GM23338 (cell line): Measurements from ENCODE around the gene MARK2. TPM values are rescaled to one million over a fixed set of nuclear protein-coding genes. Genes with fewer than 3 reads are reported as not detected.

Experiments
- ATAC-seq: fragments of 200-7000 bp; cut with Tn5 transposase; 3 replicates; pipeline ENCODE4 v1.9.1; 2020
- DNase-seq: peaks from one replicate; pipeline ENCODE4 v3.0.0-alpha.2; 2015; ENCODE audit warnings: low spot score
- H2AFZ ChIP-seq: fragments of 200-600 bp; sonication (generic); 2 replicates; pipeline ENCODE4 v1.8.0; 2016; ENCODE audit warnings: antibody characterized with exemption, mild to moderate bottlenecking, moderate library complexity
- H3F3A ChIP-seq: fragments of 200-600 bp; sonication (generic); replicated peaks from 2 replicates; pipeline ENCODE4 v1.8.0; 2017; ENCODE audit warnings: antibody characterized with exemption, mixed run types, low read depth
- H3K27ac ChIP-seq: fragments of 200-600 bp; sonication (generic); 2 replicates; pipeline ENCODE4 v1.6.1; 2016; ENCODE audit warnings: low read depth
- H3K27me3 ChIP-seq: fragments of 200-600 bp; sonication (generic); 2 replicates; pipeline ENCODE4 v1.8.0; 2016; ENCODE audit warnings: mild to moderate bottlenecking, mixed run types, moderate library complexity; ENCODE audit not compliant: insufficient read depth
- H3K36me3 ChIP-seq: fragments of 200-600 bp; sonication (generic); 2 replicates; pipeline ENCODE4 v1.8.0; 2016; ENCODE audit warnings: mild to moderate bottlenecking; ENCODE audit not compliant: insufficient read depth
- H3K4me1 ChIP-seq: fragments of 200-600 bp; sonication (generic); 2 replicates; pipeline ENCODE4 v1.8.0; 2016; ENCODE audit warnings: mild to moderate bottlenecking, moderate library complexity; ENCODE audit not compliant: insufficient read depth
- H3K4me2 ChIP-seq: fragments of 200-600 bp; sonication (generic); 2 replicates; pipeline ENCODE4 v1.7.1; 2017; ENCODE audit warnings: mixed run types
- H3K4me3 ChIP-seq: fragments of 200-600 bp; sonication (generic); 2 replicates; pipeline ENCODE4 v1.6.1; 2016; ENCODE audit warnings: mixed run types
- H3K79me2 ChIP-seq: fragments of 200-600 bp; sonication (generic); replicated peaks from 2 replicates; pipeline ENCODE4 v1.8.0; 2017; ENCODE audit warnings: mild to moderate bottlenecking; ENCODE audit not compliant: insufficient read depth
- H3K9me2 ChIP-seq: fragments of 200-600 bp; sonication (generic); 2 replicates; pipeline ENCODE4 v1.8.0; 2017; ENCODE audit not compliant: insufficient read depth
- H4K20me1 ChIP-seq: fragments of 200-600 bp; sonication (generic); replicated peaks from 2 replicates; pipeline ENCODE4 v1.8.0; 2017; ENCODE audit warnings: mild to moderate bottlenecking; ENCODE audit not compliant: insufficient read depth
- H3K27ac Mint-ChIP-seq: 2 replicates; pipeline ENCODE4 v1.8.0; 2020; ENCODE audit warnings: inconsistent platforms, mild to moderate bottlenecking, moderate library complexity, mixed read lengths
- H3K27me3 Mint-ChIP-seq: 3 replicates; pipeline ENCODE4 v1.8.0; 2022; ENCODE audit warnings: low read depth, mild to moderate bottlenecking, moderate library complexity, mixed read lengths, inconsistent platforms; ENCODE audit not compliant: insufficient read depth, poor library complexity
- H3K36me3 Mint-ChIP-seq: 3 replicates; pipeline ENCODE4 v1.8.0; 2021; ENCODE audit warnings: low read depth, mild to moderate bottlenecking, inconsistent platforms, moderate library complexity, mixed read lengths
- H3K4me1 Mint-ChIP-seq: 3 replicates; pipeline ENCODE4 v1.8.0; 2020; ENCODE audit warnings: mild to moderate bottlenecking, inconsistent platforms, mixed read lengths
- H3K4me3 Mint-ChIP-seq: 3 replicates; pipeline ENCODE4 v1.8.0; 2021; ENCODE audit warnings: moderate library complexity, mild to moderate bottlenecking, inconsistent platforms, mixed read lengths
- H3K9me3 Mint-ChIP-seq: 3 replicates; pipeline ENCODE4 v1.8.0; 2020; ENCODE audit warnings: moderate library complexity, mild to moderate bottlenecking, inconsistent platforms, mixed read lengths
- CREB1 ChIP-seq: fragments of 250-450 bp; sonication (Bioruptor Pico); IDR thresholded peaks from 2 replicates; pipeline ENCODE4 v1.5.0; 2020; ENCODE audit warnings: low read depth, mild to moderate bottlenecking, moderate library complexity
- CTCF ChIP-seq, 2 experiments: fragments of 200-600 bp in 1 of 2; sonication (generic) in 1 of 2; conservative IDR thresholded peaks; 2 replicates each; pipeline versions ENCODE4 v1.5.1 to v1.6.1; 2016 to 2017; ENCODE audit warnings: antibody characterized with exemption in 2 of 2, low read depth in 2 of 2, mild to moderate bottlenecking in 2 of 2, moderate library complexity in 1 of 2
- ETS1 ChIP-seq: IDR thresholded peaks from 2 replicates; pipeline ENCODE4 v1.6.1; 2016; ENCODE audit warnings: antibody characterized with exemption
- EZH2 ChIP-seq: fragments of 200-600 bp; sonication (generic); IDR thresholded peaks from one replicate; pipeline ENCODE4 v1.8.0; 2017; ENCODE audit warnings: antibody characterized with exemption, mild to moderate bottlenecking, low read depth; ENCODE audit not compliant: unreplicated experiment
- EZH2phosphoT487 ChIP-seq: fragments of 200-600 bp; sonication (generic); IDR thresholded peaks from one replicate; pipeline ENCODE4 v1.8.1; 2018; ENCODE audit warnings: antibody characterized with exemption; ENCODE audit not compliant: unreplicated experiment
- JUNB ChIP-seq: IDR thresholded peaks from one replicate; pipeline ENCODE4 v1.6.1; 2016; ENCODE audit warnings: antibody characterized with exemption; ENCODE audit not compliant: unreplicated experiment
- NANOG ChIP-seq: IDR thresholded peaks from 2 replicates; pipeline ENCODE4 v1.6.1; 2016; ENCODE audit warnings: antibody characterized with exemption, borderline replicate concordance
- POLR2AphosphoS5 ChIP-seq: IDR thresholded peaks from 2 replicates; pipeline ENCODE4 v1.6.1; 2016; ENCODE audit warnings: antibody characterized with exemption, low read depth
- REST ChIP-seq: IDR thresholded peaks from one replicate; pipeline ENCODE4 v1.6.1; 2018; ENCODE audit warnings: antibody characterized with exemption; ENCODE audit not compliant: unreplicated experiment
- STAT1 ChIP-seq: IDR thresholded peaks from one replicate; pipeline ENCODE4 v1.6.1; 2016; ENCODE audit warnings: antibody characterized with exemption; ENCODE audit not compliant: unreplicated experiment
- ZNF114 ChIP-seq: fragments of 250-450 bp; sonication (Bioruptor Pico); IDR thresholded peaks from 2 replicates; pipeline ENCODE4 v1.5.0; 2020; ENCODE audit warnings: mild to moderate bottlenecking, moderate library complexity
- ZNF331 ChIP-seq: fragments of 250-450 bp; sonication (Bioruptor Pico); IDR thresholded peaks from 2 replicates; pipeline ENCODE4 v1.5.0; 2020; ENCODE audit warnings: low read depth, mild to moderate bottlenecking, moderate library complexity
- ZNF462 ChIP-seq: fragments of 250-450 bp; sonication (Bioruptor Pico); IDR thresholded peaks from 2 replicates; pipeline ENCODE4 v1.5.0; 2020; ENCODE audit warnings: mild to moderate bottlenecking, moderate library complexity
- polyA plus RNA-seq: library from polyadenylated mRNA; unstranded; fragments of >200 nt; fragmentation: Nextera tagmentation; extraction: Ambion mirVana; gene quantifications from 2 replicates; pipeline ENCODE4 v1.2.1, GENCODE V29; 2016
- total RNA-seq: library from RNA; depleted of rRNA; stranded (reverse); fragments of >200 nt; shearing (Covaris generic); gene quantifications from 2 replicates; pipeline ENCODE4 v1.2.3, GENCODE V29; 2014

The MARK2 gene
- total and polyA plus RNA-seq, 2 experiments from 2014 or later = 18.7 to 42.6 TPM

- Histone ChIP-seq H2AFZ (no peak overlapping the region), H3K27me3 (no peaks in the 10 kb centered on the region), H3K27ac (no peak overlapping the region), H3F3A (0 out of 2 replicates have a peak, but pooled peaks cover 4% of the 10 kb centered on the region), H3K36me3 (no peaks in the 10 kb centered on the region), H3K79me2 (peaks cover 99% of the 10 kb centered on the region), H4K20me1 (peaks cover 50% of the 10 kb centered on the region), H3K9me2 (no peaks in the 10 kb centered on the region), H3K4me3 (no peak overlapping the region), H3K4me1 (peaks cover 28% of the 10 kb centered on the region), H3K4me2 (no peak overlapping the region)
- H3K36me3 Mint-ChIP-seq = peaks cover 22% of the 10 kb centered on the region; the same call in 2 of the 3 replicates
- H3K27me3 Mint-ChIP-seq = peaks cover 5% of the 10 kb centered on the region
- DNase-seq (no peak), ATAC-seq (no peak)
- 0 out of 2 replicates have a peak overlapping the region, but pooled peaks have one; percentile 45 for H3K27ac Mint-ChIP-seq
- no peaks in the 10 kb centered on the region for H3K9me3 Mint-ChIP-seq
- no peak overlapping the region for H3K4me3 Mint-ChIP-seq
- TF ChIP-seq JUNB = no peak
- no peak for TF ChIP-seq ETS1
- no peak for TF ChIP-seq ZNF462 (CRISPR knock-in tag)
- TF ChIP-seq CTCF (conservative IDR thresholded peaks at IDR 0.05; ENCODE audit: low read depth in 2 of 2) = no peak
- TF ChIP-seq POLR2AphosphoS5 = no peak
- TF ChIP-seq REST = no peak
- no peak for TF ChIP-seq ZNF114
- TF ChIP-seq NANOG = no peak
- TF ChIP-seq EZH2phosphoT487 = no peak
- no peak for TF ChIP-seq CREB1 (CRISPR knock-in tag)
- no peak for TF ChIP-seq EZH2
- no peak for TF ChIP-seq ZNF331 (CRISPR knock-in tag)
- no peak for TF ChIP-seq STAT1
- peaks cover 43% of the 10 kb centered on the region for H3K4me1 Mint-ChIP-seq
These were observed 10.8 kb downstream of the MARK2 start for GRCh38 chr11:63849691-63850090.
